Measurements from ENCODE around the gene ZNF132. TPM values are rescaled to one million over a fixed set of nuclear protein-coding genes. Genes with fewer than 3 reads are reported as not detected.

Gene ZNF132
- total RNA-seq, 1 donor from 2014 or later, result 3.6 TPM

DNA sequence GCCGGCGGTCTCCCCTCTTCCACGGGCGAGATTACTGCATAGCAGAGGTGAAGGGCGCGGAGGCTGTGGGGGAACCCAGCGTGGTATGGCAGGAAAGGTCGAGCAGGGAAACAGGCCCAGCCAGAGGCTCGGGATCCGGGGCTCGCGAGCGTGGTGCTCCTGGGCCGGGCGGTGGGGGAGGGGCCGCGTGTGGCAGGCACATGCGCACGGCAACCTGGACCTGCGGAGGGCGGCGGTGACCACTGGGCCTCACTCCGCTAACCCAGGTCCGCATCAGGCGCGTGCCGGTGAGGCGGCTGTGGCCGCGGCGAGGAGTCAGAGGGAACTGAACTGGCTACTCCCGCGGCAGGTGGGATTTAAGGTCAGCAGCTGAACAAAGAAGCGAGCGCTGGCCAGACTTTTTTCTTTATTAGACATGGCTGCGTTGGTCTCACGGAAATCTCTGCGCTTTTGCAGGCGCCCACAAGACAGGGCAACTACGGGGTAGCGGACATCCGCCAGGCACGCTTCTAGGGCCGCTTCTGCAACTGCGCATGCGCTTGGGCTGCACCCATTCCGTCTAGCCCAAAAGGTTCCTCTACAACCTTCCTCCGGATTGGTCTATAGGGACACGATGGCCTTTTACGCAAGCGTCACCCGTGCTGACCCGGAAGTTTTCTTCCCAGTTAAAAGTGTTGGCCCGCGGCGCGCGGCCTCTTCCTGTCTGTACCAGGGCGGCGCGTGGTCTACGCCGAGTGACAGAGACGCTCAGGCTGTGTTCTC is 53.2 kb downstream of the ZNF132 start, which contains the start of gene RPS5:
Gene RPS5, plus strand, starts transcription at position 694 of the 762 bp plus-strand sequence. CDS start 869 bp downstream, outside the sequence.
- peak; percentile 98 for DNase-seq

DNA sequence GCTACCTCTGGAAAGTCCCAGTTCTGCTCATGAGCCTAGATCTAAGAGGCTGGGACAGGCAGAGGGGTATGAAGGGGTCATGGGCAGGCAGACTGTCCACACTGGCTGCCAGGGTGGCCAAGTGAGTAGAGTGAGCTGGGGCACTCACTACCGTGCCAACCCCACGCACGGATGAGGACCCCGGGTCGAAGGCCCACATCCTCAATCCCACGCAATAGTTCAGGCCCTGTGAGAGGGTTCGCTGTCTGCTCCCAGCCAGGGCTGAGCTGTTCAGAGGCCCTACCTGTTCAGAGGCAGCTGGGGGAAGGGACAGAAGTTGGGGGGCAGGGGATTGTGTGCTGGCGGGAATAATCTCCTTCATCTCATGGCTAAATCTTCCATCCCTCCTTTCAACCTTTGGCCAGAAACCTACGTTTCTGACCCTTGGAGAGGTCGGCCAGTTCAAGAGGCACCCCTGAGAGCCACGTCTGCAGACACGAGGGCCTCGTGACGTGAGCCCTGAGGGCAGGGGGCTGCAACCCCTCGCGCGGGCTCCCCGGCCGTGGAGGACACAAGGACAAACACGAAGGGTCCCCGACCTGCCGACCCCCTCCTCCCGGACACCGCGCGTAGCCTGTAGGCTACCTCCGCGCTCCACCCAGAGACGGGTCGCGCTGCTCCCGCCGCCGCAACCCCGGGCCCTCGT is 53.9 kb downstream of the ZNF132 start:
- DNase-seq, result no peak

DNA sequence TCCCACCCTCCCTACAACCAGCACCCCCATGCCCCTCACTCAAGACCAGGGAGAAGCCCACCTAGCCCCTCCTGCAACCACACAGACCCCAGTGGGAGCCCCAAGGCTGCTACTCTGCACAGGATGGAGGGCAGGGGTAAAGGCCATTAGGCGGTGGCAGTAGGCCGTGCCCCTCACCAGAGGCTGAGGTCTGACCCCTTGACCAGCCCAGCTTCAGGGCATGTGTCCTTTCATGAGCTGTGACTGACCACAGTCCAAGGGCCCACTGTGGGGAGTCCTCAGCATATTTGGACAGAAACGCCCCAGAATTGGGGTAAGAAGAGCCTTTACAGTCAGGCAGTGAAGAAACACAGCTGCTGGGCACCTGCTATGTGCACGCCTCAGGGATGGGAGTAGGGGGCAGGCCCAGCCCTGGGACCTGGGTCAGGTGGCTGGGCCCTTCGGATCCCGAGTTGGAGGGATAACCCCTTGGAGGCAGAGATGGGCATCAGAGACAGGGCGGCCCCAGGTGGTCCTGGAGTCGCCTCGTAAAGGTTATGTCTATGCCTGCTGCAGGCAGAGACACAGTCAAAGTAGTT is 54.6 kb downstream of the ZNF132 start:
- DNase-seq, result no peak

DNA sequence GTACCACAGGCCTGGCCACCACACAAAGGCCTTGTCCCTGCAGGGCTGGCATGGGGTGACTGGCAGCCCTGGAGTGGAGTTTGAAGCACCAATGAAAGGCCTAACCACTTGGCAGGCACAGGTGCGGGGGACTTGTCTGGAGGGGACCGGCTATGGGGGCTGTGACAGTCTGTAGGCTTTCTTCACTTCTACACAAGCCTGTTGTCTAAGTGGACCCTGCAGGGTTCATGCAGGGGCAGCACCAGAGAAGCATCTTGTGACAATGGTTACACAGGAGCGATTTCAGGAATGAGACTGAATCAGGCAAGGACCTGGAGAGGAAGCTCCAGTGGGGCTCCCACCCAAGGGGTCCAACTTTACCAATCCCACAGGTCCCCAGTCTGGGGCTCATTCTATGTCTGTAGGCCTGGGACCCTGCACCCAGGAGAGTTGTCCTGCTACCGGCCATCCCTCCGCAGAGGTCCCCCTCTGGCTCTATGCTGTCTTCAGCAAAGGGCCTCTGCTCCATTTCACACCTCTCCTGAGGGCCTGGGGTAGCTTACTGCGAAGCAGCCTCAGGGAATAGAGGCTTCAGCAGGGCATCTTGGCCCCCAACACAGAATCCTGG is 56.9 kb downstream of the ZNF132 start:
- no peak for DNase-seq

Small RNA genes within 50 kb of the gene (small RNA-seq; reads per million reads assigned to genes)
- gene MIR4754 (ENCODE audit: low replicate concordance) (not detected), gene RNU6-1337P (ENCODE audit: low replicate concordance) (not detected)

Other genes starting within 250 kb of the ZNF132 start
- 31.3 TPM for gene ZNF544, start 211.2 kb downstream of the ZNF132 start, total RNA-seq
- 6.7 TPM for gene ZNF8, start 161.2 kb downstream of the ZNF132 start, total RNA-seq
- 38.9 TPM for gene ERVK3-1, start 134.8 kb downstream of the ZNF132 start, total RNA-seq
- gene ZSCAN22, start 113.2 kb downstream of the ZNF132 start, total RNA-seq, result 2.8 TPM
- gene A1BG, start 86.7 kb downstream of the ZNF132 start, total RNA-seq, result 5.1 TPM
- 1.6 TPM for gene ZNF497, start 77.4 kb downstream of the ZNF132 start, total RNA-seq
- gene ZNF837, start 59.1 kb downstream of the ZNF132 start, total RNA-seq, result 0.69 TPM
- 1,739 TPM for gene RPS5, start 52.9 kb downstream of the ZNF132 start, total RNA-seq
- gene RNF225, start 44.5 kb downstream of the ZNF132 start, total RNA-seq, result 0.99 TPM
- gene ZNF584, start 31.5 kb downstream of the ZNF132 start, total RNA-seq, result 8.4 TPM
- 5.6 TPM for gene ZNF324B, start 11.5 kb upstream of the ZNF132 start, total RNA-seq
- 9.5 TPM for gene ZNF324, start 26.9 kb upstream of the ZNF132 start, total RNA-seq
- 4.6 TPM for gene ZNF446, start 36.2 kb upstream of the ZNF132 start, total RNA-seq
- 4.4 TPM for gene SLC27A5, start 71.8 kb upstream of the ZNF132 start, total RNA-seq
- 3.7 TPM for gene ZBTB45, start 79.7 kb upstream of the ZNF132 start, total RNA-seq
- gene TRIM28, start 103.9 kb upstream of the ZNF132 start, total RNA-seq, result 214 TPM
- 49.3 TPM for gene CHMP2A, start 115.0 kb upstream of the ZNF132 start, total RNA-seq
- gene UBE2M, start 118.5 kb upstream of the ZNF132 start, total RNA-seq, result 42.7 TPM
- gene MZF1, start 133.2 kb upstream of the ZNF132 start, total RNA-seq, result 11.0 TPM

Data from skin of body (tissue), 3 donors.